Measurements from ENCODE around the gene FRMPD1. TPM values are rescaled to one million over a fixed set of nuclear protein-coding genes. Genes with fewer than 3 reads are reported as not detected.

The FRMPD1 gene
- total RNA-seq, 2 experiments from 2014 or later: not detected

DNA sequence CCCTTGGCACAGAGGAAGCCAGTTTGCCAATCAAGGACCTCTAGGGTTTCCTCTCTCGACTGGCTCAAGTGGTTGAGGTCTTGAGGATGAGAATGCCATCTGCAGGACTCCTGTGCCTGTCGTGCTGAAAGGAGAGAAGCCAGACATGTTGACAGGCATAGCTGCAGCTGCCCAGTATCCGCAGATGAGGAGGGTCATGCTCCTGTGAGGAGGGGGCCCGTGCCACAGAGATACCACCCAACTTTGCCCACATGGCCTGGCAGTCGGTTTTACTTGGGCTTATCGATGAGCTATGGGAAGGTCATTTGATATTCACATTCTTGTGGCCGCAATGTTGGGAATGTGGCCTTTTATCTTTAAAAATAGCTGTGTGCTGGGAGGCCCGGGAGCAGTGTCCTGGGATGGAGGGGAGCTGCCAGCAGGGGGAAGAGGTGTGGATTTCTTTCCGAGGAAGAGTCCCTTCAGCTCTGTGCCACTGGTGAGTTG, 17.4 kb downstream of the FRMPD1 start:
- Mint-ChIP-seq H3K4me1 (ENCODE audit: low read depth) (no peaks in the 10 kb centered on the region), H3K27ac (no peak overlapping the region), H3K4me3 (no peak overlapping the region), H3K36me3 (ENCODE audit: low read depth) (no peaks in the 10 kb centered on the region), H3K9me3 (no peaks in the 10 kb centered on the region), H3K27me3 (ENCODE audit: low read depth) (peaks cover 28% of the 10 kb centered on the region)
- intact Hi-C loops (cut with micrococcal nuclease): no loop called here
- DNase-seq: no peak
- CTCF ChIA-PET: no interaction called here

DNA sequence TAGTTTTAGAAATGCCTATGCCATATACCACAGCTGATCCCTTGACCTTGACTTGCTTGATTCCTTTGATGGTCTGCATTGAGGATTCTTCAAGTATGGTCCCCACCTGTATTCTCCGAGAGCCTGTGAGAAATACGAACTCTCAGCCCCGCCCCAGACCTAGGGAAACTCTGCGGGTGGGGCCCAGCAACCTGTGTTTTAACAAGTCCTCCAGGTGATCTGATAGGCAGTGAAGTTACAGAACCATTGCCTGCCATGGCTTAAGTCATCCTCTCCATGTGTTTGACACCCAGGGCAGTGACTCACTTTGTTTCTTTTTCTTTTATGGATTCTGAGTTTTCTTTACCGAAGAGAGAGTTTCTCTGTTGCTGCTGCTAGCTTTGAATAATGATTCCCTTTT, 18.5 kb downstream of the FRMPD1 start:
- DNase-seq: no peak
- CTCF ChIA-PET: no interaction called here
- intact Hi-C loops (cut with micrococcal nuclease): no loop called here
- Mint-ChIP-seq H3K36me3 (ENCODE audit: low read depth) (no peaks in the 10 kb centered on the region), H3K4me1 (ENCODE audit: low read depth) (no peaks in the 10 kb centered on the region), H3K27ac (no peak overlapping the region), H3K9me3 (no peaks in the 10 kb centered on the region), H3K4me3 (no peak overlapping the region), H3K27me3 (ENCODE audit: low read depth) (peaks cover 28% of the 10 kb centered on the region)

DNA sequence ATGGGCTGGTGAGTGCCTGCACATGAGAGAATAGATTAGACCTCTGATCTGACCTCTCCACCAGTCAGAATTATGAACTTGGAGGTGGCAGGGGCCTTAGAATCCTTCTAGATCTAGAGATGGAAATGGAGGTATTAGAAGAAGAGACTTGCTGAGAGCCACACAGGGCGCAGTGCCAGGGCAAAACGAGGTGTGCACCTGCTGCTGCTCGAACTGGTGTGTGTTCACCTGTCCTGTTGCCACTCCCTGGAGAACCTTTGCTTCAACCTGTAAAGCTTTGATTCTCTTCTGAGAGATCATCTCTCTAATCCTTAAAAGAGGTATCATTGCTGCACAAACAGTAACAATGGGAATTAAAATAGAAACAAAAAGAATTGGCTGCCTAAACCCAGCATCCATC, 24.9 kb downstream of the FRMPD1 start:
- Mint-ChIP-seq H3K27me3 (ENCODE audit: low read depth) (peaks cover 2% of the 10 kb centered on the region), H3K36me3 (ENCODE audit: low read depth) (no peaks in the 10 kb centered on the region), H3K4me1 (ENCODE audit: low read depth) (no peaks in the 10 kb centered on the region), H3K27ac (no peak overlapping the region), H3K4me3 (no peak overlapping the region), H3K9me3 (no peaks in the 10 kb centered on the region)
- DNase-seq: no peak
- intact Hi-C loops (cut with micrococcal nuclease): no loop called here
- CTCF ChIA-PET: no interaction called here

DNA sequence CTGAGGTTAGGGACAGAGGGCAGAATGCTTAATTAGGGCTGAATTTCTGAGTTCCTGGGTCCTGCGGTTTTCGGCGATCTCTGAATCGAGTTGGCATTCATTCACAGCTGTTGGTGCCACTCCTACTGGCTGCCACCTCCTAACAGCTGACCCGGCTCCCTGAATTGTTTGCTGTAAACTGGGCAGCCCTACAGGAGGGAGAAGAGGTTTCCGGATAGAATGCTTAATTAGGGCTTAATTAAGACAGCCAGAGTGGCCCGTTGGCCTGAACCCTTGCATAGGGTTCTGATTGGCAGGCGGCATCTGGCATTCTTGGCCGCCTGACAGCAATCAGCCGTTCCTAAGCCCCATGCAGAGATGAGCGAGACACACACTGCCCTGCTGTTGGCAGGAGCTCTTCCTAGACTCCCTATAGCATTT, 25.7 kb downstream of the FRMPD1 start:
- DNase-seq: no peak
- peaks cover 2% of the 10 kb centered on the region for H3K27me3 Mint-ChIP-seq (ENCODE audit: low read depth)
- H3K4me1 Mint-ChIP-seq (ENCODE audit: low read depth): no peaks in the 10 kb centered on the region
- no peak overlapping the region for H3K27ac Mint-ChIP-seq
- CTCF ChIA-PET: no interaction called here
- H3K4me3 Mint-ChIP-seq: no peak overlapping the region
- H3K36me3 Mint-ChIP-seq (ENCODE audit: low read depth): no peaks in the 10 kb centered on the region
- no peaks in the 10 kb centered on the region for H3K9me3 Mint-ChIP-seq
- intact Hi-C loops (cut with micrococcal nuclease): no loop called here

DNA sequence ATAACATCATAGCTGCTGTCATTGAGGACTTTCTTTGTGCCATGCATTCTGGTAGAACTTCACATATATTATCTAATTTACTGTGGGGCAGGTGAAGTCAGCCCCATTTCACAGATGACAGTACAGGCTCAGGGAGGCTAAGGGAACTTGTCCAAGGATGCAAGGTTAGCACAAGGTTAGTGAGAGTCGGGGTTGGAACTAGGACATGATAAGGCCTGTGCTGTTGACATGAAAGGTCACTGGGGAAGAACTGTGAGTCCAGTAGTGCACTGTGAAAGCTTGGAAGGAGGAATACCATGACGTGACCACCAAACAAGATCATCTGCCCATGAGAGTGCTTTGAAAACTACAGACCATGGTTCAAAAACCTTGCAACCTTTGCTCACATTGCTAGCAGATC, 26.7 kb downstream of the FRMPD1 start:
- no peak overlapping the region for H3K4me3 Mint-ChIP-seq
- DNase-seq: no peak
- H3K4me1 Mint-ChIP-seq (ENCODE audit: low read depth): no peaks in the 10 kb centered on the region
- CTCF ChIA-PET: no interaction called here
- no peaks in the 10 kb centered on the region for H3K36me3 Mint-ChIP-seq (ENCODE audit: low read depth)
- intact Hi-C loops (cut with micrococcal nuclease): no loop called here
- peaks cover 6% of the 10 kb centered on the region for H3K27me3 Mint-ChIP-seq (ENCODE audit: low read depth)
- H3K9me3 Mint-ChIP-seq: no peaks in the 10 kb centered on the region
- H3K27ac Mint-ChIP-seq: no peak overlapping the region

DNA sequence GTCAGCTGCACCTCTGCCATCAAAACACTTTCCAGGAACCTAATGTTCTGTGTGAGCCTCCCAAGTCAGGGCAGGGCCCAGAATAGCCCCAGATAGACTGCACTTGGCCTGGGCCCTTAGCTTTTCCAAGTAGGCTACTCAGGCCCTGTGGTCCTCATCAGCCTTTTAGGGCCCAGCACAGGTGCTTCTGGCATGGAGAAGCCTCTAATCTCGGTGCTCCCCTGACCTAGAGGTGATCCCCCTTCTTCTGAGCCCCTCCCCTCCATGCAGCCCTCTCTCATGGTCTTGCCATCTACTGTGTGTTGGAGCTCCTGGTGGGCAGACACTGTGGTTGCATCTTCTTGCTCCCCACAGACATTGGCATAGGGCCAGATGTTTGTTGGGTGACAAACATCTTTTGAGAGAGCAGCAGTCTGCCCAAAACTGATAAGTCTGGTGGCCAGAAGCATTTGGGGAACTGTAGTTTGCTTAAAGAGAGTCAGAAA, 28.1 kb downstream of the FRMPD1 start:
- Mint-ChIP-seq H3K4me1 (ENCODE audit: low read depth) (no peaks in the 10 kb centered on the region), H3K27ac (no peak overlapping the region), H3K27me3 (ENCODE audit: low read depth) (peaks cover 16% of the 10 kb centered on the region), H3K36me3 (ENCODE audit: low read depth) (no peaks in the 10 kb centered on the region), H3K4me3 (no peak overlapping the region), H3K9me3 (no peaks in the 10 kb centered on the region)
- intact Hi-C loops (cut with micrococcal nuclease): no loop called here
- DNase-seq: no peak
- CTCF ChIA-PET: no interaction called here

DNA sequence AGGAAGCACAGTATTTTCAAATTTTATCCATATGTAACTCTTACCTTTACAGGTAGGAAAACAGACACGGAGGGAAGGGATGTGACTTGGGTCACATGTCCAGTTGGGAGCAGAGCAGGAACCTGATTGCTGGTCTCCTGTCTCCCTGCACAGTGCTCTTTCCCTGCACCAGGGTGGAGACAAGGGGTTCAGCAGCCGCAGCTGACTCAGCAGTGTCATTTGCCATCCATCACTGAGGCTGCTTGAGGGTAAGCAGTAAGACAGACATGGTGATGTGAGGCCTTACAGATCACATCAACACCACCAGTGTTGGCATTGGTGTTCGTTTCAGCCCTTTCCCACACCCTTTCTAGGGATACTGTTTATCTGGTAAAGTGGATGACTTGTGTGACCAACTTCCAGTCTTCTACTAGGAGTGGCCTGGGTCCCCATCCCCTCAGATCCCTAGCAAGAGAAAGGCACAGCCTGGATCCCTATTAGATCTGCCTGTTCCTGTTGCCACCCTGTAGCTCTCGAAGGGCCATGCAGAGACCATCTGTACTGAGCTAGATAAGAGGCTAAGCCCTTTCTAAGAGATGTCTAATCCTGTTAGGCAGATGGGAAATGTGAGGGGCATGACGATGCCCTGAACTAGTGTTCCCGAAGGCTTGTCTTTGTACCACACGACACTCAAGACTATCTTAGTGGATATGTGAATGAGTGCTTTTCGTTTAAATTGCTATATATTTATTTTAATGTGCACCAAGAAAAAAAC, 29.1 kb downstream of the FRMPD1 start:
- H3K27me3 Mint-ChIP-seq (ENCODE audit: low read depth): peaks cover 19% of the 10 kb centered on the region
- no peaks in the 10 kb centered on the region for H3K4me1 Mint-ChIP-seq (ENCODE audit: low read depth)
- no peaks in the 10 kb centered on the region for H3K9me3 Mint-ChIP-seq
- CTCF ChIA-PET: no interaction called here
- no peak overlapping the region for H3K27ac Mint-ChIP-seq
- intact Hi-C loops (cut with micrococcal nuclease): no loop called here
- H3K4me3 Mint-ChIP-seq: no peak overlapping the region
- H3K36me3 Mint-ChIP-seq (ENCODE audit: low read depth): no peaks in the 10 kb centered on the region
- no peak for DNase-seq

DNA sequence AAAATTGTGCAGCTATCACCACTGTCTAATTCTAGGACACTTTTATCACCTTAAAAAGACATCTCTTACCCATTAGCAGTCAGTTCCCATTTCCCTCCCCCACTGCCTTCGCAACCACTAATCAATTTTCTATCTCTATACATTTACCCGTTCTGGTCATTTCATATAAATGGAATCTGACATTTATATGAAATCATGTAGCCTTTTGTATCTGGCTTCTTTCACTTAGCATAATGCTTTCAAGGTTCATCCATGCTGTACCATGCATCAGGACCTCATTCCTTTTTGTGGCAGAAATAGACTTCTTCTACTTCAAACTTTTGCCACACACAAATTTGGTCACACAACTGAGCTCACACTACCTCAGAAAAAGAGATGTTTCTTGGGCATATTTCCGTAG, 32.2 kb downstream of the FRMPD1 start:
- H3K27me3 Mint-ChIP-seq (ENCODE audit: low read depth): peaks cover 30% of the 10 kb centered on the region
- no peak for DNase-seq
- H3K4me3 Mint-ChIP-seq: no peak overlapping the region
- H3K4me1 Mint-ChIP-seq (ENCODE audit: low read depth): no peaks in the 10 kb centered on the region
- no peaks in the 10 kb centered on the region for H3K9me3 Mint-ChIP-seq
- H3K36me3 Mint-ChIP-seq (ENCODE audit: low read depth): no peaks in the 10 kb centered on the region
- H3K27ac Mint-ChIP-seq: no peak overlapping the region
- intact Hi-C loops (cut with micrococcal nuclease): no loop called here
- CTCF ChIA-PET: no interaction called here

DNA sequence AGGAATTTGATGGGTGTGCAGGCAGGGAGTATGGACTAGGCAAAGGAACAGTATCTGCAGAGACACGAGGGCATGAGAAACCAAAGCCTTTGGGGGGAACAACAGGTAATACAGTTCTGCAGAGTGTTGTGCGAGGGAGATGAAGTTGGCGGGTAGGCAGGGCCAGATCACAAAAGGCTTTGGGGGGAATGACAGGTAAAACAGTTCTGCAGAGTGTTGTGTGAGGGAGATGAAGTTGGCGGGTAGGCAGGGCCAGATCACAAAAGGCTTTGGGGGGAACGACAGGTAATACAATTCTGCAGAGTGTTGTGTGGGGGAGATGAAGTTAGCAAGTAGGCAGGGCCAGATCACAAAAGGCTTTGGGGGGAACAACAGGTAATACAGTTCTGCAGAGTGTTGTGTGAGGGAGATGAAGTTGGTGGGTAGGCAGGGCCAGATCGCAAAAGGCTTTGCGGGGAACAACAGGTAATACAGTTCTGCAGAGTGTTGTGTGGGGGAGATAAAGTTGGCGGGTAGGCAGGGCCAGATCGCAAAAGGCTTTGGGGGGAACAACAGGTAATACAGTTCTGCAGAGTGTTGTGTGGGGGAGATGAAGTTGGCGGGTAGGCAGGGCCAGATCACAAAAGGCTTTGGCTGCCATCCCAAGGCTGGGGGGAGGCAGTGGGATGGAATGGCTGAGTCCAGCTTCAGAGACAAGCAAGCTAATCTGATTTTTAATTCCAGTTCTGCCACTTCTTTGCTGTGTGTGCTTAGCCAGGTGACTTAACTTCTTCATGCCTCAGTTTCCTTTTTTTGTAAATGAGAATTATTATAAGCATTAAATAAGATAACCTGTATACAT, 33.0 kb downstream of the FRMPD1 start:
- Mint-ChIP-seq H3K27ac (no peak overlapping the region), H3K4me3 (no peak overlapping the region)

DNA sequence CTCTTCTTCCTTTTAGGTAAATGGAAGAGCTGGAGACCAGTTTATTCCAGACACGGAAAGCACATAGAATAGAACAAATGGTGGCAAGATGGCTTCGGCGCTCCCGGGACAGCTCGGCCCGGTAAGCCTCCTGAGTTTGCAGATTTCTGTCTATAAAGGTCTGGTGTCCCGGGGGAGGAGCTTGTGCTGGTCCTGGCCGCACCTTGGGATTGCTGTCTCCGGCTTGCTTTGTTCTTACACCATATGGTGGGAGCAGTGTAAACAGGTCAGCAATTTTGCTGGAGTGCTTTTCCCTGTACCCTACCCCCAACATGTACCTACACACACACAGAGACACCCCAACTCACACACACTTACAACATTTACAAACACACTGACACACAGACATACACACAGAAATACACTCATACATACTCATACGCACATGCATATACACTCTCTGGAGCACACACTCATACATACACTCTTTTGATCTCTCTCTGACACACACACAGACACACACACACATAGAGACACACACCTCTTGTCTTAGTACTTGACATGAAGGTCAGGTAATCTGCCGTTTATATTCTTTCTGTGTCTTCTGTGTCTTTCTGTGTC, 42.0 kb downstream of the FRMPD1 start:
- CTCF ChIA-PET: no interaction called here
- Mint-ChIP-seq H3K9me3 (no peaks in the 10 kb centered on the region), H3K27me3 (ENCODE audit: low read depth) (peaks cover 34% of the 10 kb centered on the region), H3K36me3 (ENCODE audit: low read depth) (no peaks in the 10 kb centered on the region), H3K4me3 (no peak overlapping the region), H3K27ac (no peak overlapping the region), H3K4me1 (ENCODE audit: low read depth) (no peaks in the 10 kb centered on the region)
- intact Hi-C loops (cut with micrococcal nuclease): no loop called here
- no peak for DNase-seq

More for the DNA sequence above, 33.0 kb downstream of the FRMPD1 start:
- intact Hi-C loops (cut with micrococcal nuclease): no loop called here
- H3K4me1 Mint-ChIP-seq (ENCODE audit: low read depth): no peaks in the 10 kb centered on the region
- CTCF ChIA-PET: no interaction called here
- no peaks in the 10 kb centered on the region for H3K9me3 Mint-ChIP-seq
- no peak for DNase-seq
- H3K36me3 Mint-ChIP-seq (ENCODE audit: low read depth): no peaks in the 10 kb centered on the region
- H3K27me3 Mint-ChIP-seq (ENCODE audit: low read depth): peaks cover 30% of the 10 kb centered on the region

DNA sequence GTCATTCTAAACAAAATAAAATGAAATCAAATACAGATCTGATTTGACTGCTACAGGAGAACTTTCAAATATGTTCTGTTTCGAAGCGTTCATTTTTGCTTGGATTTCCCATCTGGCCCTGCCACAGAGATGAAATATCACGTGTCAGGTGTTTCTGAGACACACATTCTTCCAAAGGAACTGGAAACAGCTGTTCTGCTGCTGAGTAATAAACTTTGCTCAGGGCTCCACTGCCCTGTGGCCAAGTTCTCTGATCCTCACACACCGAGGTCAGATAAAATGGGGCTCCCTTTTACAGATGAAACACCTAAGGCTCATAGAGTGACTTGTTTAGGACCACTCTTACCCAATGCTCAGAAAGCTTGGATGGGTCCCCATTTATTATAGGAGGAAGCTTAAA, 42.5 kb downstream of the FRMPD1 start:
- H3K9me3 Mint-ChIP-seq: no peaks in the 10 kb centered on the region
- peaks cover 35% of the 10 kb centered on the region for H3K27me3 Mint-ChIP-seq (ENCODE audit: low read depth)
- intact Hi-C loops (cut with micrococcal nuclease): no loop called here
- no peak overlapping the region for H3K4me3 Mint-ChIP-seq
- no peak overlapping the region for H3K27ac Mint-ChIP-seq
- CTCF ChIA-PET: no interaction called here
- no peak for DNase-seq
- H3K36me3 Mint-ChIP-seq (ENCODE audit: low read depth): no peaks in the 10 kb centered on the region
- no peaks in the 10 kb centered on the region for H3K4me1 Mint-ChIP-seq (ENCODE audit: low read depth)

DNA sequence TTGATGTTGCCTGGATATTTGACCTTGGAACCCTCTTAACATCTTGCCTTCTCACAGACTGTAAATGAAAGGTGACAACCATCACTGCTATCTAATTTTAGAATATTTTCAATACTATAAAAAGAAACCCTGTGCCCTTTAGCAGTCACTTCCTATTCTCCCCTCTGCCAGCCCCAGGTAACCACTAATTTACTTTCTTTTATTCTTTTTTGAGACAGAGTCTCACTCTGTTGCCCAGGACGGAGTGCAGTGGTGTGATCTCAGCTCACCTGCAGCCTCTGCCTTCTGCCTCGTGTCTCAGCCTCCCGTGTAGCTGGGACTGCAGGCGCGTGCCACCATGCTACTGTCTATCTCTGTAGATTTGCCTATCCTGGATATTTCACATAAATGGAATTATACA, 43.6 kb downstream of the FRMPD1 start:
- H3K27ac Mint-ChIP-seq: no peak overlapping the region
- DNase-seq: no peak
- CTCF ChIA-PET: no interaction called here
- H3K9me3 Mint-ChIP-seq: no peaks in the 10 kb centered on the region
- peaks cover 34% of the 10 kb centered on the region for H3K27me3 Mint-ChIP-seq (ENCODE audit: low read depth)
- H3K36me3 Mint-ChIP-seq (ENCODE audit: low read depth): no peaks in the 10 kb centered on the region
- no peaks in the 10 kb centered on the region for H3K4me1 Mint-ChIP-seq (ENCODE audit: low read depth)
- H3K4me3 Mint-ChIP-seq: no peak overlapping the region
- intact Hi-C loops (cut with micrococcal nuclease): no loop called here

Data from activated naive CD4-positive, alpha-beta T cell treated with anti-CD3 and anti-CD28 coated beads for 36 hours (primary cell).